ENCODE data around the gene ZNF584. TPM values are rescaled to one million over a fixed set of nuclear protein-coding genes. Genes with fewer than 3 reads are reported as not detected.

ZNF584 gene
- total and polyA plus RNA-seq, 7 donors = 3.0 to 21.4 (median 8.2) TPM

GRCh38 chr19:58397533-58398037 lies 10.9 kb upstream of the ZNF584 start:
- intact Hi-C loops (cut with DNase I) = no loop called here
- DNase-seq = peak; percentile 42
- Histone ChIP-seq H3K9me3 (no peaks in the 10 kb centered on the region), H3K4me3 (no peak overlapping the region), H3K27me3 (peaks cover 9 to 31% (median 26%) of the 10 kb centered on the region in 3 donors), H3K27ac (no peak overlapping the region), H3K4me1 (peaks cover 0 to 29% (median 25%) of the 10 kb centered on the region in 4 donors), H3K36me3 (peaks cover 0 to 28% (median 25%) of the 10 kb centered on the region in 4 donors)
- 69 to 71% methylated on average over 7 of the region's 7 CpGs for WGBS, 2 donors
- TF ChIP-seq CTCF (IDR thresholded peaks at IDR 0.05) (no peak), POLR2AphosphoS5 (IDR thresholded peaks at IDR 0.05) (no peak), POLR2A (IDR thresholded peaks at IDR 0.05) (no peak), EP300 (IDR thresholded peaks at IDR 0.05) (no peak)

DNA sequence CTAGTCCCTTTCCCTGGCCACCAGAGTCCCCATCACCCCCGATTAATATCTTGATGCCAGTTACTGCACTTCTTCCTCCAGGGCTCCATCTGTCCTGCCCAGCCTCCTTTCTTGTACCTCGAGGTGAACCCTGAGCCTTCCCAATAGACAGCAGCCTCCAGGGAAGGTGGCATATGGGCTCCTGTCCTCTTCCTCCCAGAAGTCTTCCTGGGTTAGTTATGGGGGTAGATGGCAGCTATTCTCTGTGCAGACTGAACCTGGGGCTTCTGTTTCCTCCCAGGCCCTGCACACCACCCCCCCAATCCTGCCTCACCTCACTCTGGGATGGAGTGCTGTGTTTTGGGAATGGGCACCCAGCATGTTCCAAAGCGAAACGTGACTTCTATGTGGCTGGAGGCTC lies 10.4 kb upstream of the ZNF584 start:
- TF ChIP-seq CTCF (IDR thresholded peaks at IDR 0.05) (no peak), EP300 (IDR thresholded peaks at IDR 0.05) (no peak), POLR2A (IDR thresholded peaks at IDR 0.05) (no peak), POLR2AphosphoS5 (IDR thresholded peaks at IDR 0.05) (no peak)
- Histone ChIP-seq H3K27me3 (peaks cover 9 to 31% (median 26%) of the 10 kb centered on the region in 3 donors), H3K27ac (no peak overlapping the region), H3K36me3 (peaks cover 0 to 24% (median 20%) of the 10 kb centered on the region in 4 donors), H3K4me1 (peaks cover 0 to 29% (median 25%) of the 10 kb centered on the region in 4 donors), H3K9me3 (no peaks in the 10 kb centered on the region), H3K4me3 (no peak overlapping the region)
- intact Hi-C loops (cut with DNase I) = no loop called here
- peak; percentile 32 for DNase-seq
- 80 to 81% methylated on average over 4 of the region's 4 CpGs for WGBS, 2 donors

GRCh38 chr19:58398545-58398944 lies 9.9 kb upstream of the ZNF584 start:
- 93 to 95% methylated on average over 6 of the region's 6 CpGs for WGBS, 2 donors
- H3K27me3 ChIP-seq = peaks cover 9 to 31% (median 26%) of the 10 kb centered on the region in 3 donors
- peaks cover 0 to 20% (median 16%) of the 10 kb centered on the region in 4 donors for H3K36me3 ChIP-seq
- no peaks in the 10 kb centered on the region for H3K9me3 ChIP-seq
- H3K4me1 ChIP-seq = peaks cover 0 to 29% (median 25%) of the 10 kb centered on the region in 4 donors
- peak; percentile 46 for DNase-seq
- intact Hi-C loops (cut with DNase I) = no loop called here
- TF ChIP-seq CTCF (IDR thresholded peaks at IDR 0.05) (no peak), POLR2A (IDR thresholded peaks at IDR 0.05) (no peak), POLR2AphosphoS5 (IDR thresholded peaks at IDR 0.05) (no peak), EP300 (IDR thresholded peaks at IDR 0.05) (no peak)
- H3K27ac ChIP-seq = no peak overlapping the region
- no peak overlapping the region for H3K4me3 ChIP-seq

DNA sequence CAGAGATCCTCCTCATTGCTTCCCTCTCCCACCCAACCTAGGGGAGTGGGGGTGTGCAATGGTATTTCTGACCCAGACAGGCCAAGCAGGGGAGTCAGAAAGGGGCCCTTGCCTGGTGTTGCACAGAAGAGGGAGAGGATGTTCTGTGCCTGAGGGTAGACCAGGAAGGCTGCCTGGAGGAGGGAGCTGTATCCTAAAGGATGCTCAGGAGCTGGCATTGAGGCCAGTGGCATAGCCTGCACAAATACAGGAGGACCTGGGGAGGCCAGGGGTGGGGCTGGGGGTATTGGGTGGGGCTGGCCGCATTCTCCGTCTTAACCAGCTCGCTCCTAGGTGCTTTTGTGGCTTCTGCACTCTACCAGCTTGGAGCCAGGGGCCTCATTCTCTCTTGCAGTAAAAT lies 8.5 kb upstream of the ZNF584 start:
- H3K4me1 ChIP-seq = peaks cover 0 to 29% (median 25%) of the 10 kb centered on the region in 4 donors
- H3K4me3 ChIP-seq = peak overlapping the region in 1 of 4 donors; percentile 63
- 88 to 94% methylated on average over 3 of the region's 3 CpGs for WGBS, 2 donors
- H3K36me3 ChIP-seq = peaks cover 0 to 6% (median 3%) of the 10 kb centered on the region in 4 donors
- H3K27me3 ChIP-seq = peaks cover 9 to 31% (median 26%) of the 10 kb centered on the region in 3 donors
- H3K9me3 ChIP-seq = no peaks in the 10 kb centered on the region
- TF ChIP-seq EP300 (IDR thresholded peaks at IDR 0.05) = no peak
- no peak for TF ChIP-seq POLR2A (IDR thresholded peaks at IDR 0.05)
- TF ChIP-seq CTCF (IDR thresholded peaks at IDR 0.05) = no peak
- TF ChIP-seq POLR2AphosphoS5 (IDR thresholded peaks at IDR 0.05) = no peak
- H3K27ac ChIP-seq = no peak overlapping the region
- no peak for DNase-seq
- intact Hi-C loops (cut with DNase I) = loop anchor here (2.0 kb wide), 1 partner anchor 37 kb away; the partner anchor contains the start of gene ZNF497

Data from sigmoid colon (tissue), 7 donors.